ENCODE measurements around the gene TPT1. TPM values are rescaled to one million over a fixed set of nuclear protein-coding genes. Genes with fewer than 3 reads are reported as not detected.

Gene TPT1
- total and polyA plus RNA-seq, 2 of the 13 experiments (the other 11 are each of a cell fraction or from before 2014, with no cell fraction given): 2,953 to 3,594 TPM

- TF ChIP-seq GATAD1 (CRISPR knock-in tag; IDR thresholded peaks at IDR 0.05) (no peak), IKZF1 (IDR thresholded peaks at IDR 0.05) (no peak), ZNF232 (CRISPR knock-in tag; IDR thresholded peaks at IDR 0.05; ENCODE audit: borderline replicate concordance) (0 out of 2 replicates have a peak, but pooled peaks have one; percentile 48), ISL2 (CRISPR knock-in tag; IDR thresholded peaks at IDR 0.05) (no peak), PAXIP1 (CRISPR knock-in tag; conservative IDR thresholded peaks at IDR 0.05) (peak; percentile 67), HOXA3 (CRISPR knock-in tag; IDR thresholded peaks at IDR 0.05) (peak; percentile 19; the same call in 1 of the 2 replicates), ZMYM2 (CRISPR knock-in tag; IDR thresholded peaks at IDR 0.05) (no peak), ZBTB34 (CRISPR knock-in tag; IDR thresholded peaks at IDR 0.05) (0 out of 2 replicates have a peak, but pooled peaks have one; percentile 21), SOX6 (IDR thresholded peaks at IDR 0.05) (no peak), SOX6 (CRISPR knock-in tag; IDR thresholded peaks at IDR 0.05) (peak; percentile 36; the same call in 1 of the 2 replicates), ZNF7 (CRISPR knock-in tag; IDR thresholded peaks at IDR 0.05) (peak; percentile 87), KMT2B (CRISPR knock-in tag; IDR thresholded peaks at IDR 0.05) (no peak), NFAT5 (CRISPR knock-in tag; IDR thresholded peaks at IDR 0.05) (no peak), FOXJ3 (CRISPR knock-in tag; IDR thresholded peaks at IDR 0.05; ENCODE audit: borderline replicate concordance) (peak; percentile 56; the same call in 1 of the 2 replicates), MBNL3 (CRISPR knock-in tag; conservative IDR thresholded peaks at IDR 0.05) (no peak), ZBTB37 (CRISPR knock-in tag; IDR thresholded peaks at IDR 0.05) (0 out of 2 replicates have a peak, but pooled peaks have one; percentile 23), ZFY (CRISPR knock-in tag; IDR thresholded peaks at IDR 0.05) (peak; percentile 18; the same call in 1 of the 2 replicates), NFKB2 (CRISPR knock-in tag; IDR thresholded peaks at IDR 0.05; ENCODE audit: borderline replicate concordance) (no peak)
These were observed 5.5 kb downstream of the TPT1 start (continued) for GRCh38 chr13:45335397-45336024.

Data from HepG2 (cell line).